Pancreas (tissue), 10 donors: ENCODE data around the gene BAHCC1. TPM values are rescaled to one million over a fixed set of nuclear protein-coding genes. Genes with fewer than 3 reads are reported as not detected.

Experiments used
- ATAC-seq, 4 donors: fragments of 200-7000 bp; cut with Tn5 transposase; one replicate each; pipeline versions ENCODE4 v1.8.0 to v1.9.1; 2020; ENCODE audit warnings: mild to moderate bottlenecking in 4 of 4, moderate library complexity in 4 of 4
- DNase-seq, 6 donors: peaks; one replicate each; pipeline ENCODE4 v3.0.0-alpha.2; 2020
- FAIRE-seq: peaks from 2 replicates; lab custom pipeline; 2012; peaks lifted over from hg19 to GRCh38; lab: Jason Lieb, UNC
- H3K27ac ChIP-seq, 4 donors: fragments of 200-600 bp; sonication (generic); 1 replicate in 3 of 4; 2 replicates in 1 of 4; pipeline versions ENCODE4 v1.5.0 to v1.8.0; 2020
- H3K27me3 ChIP-seq, 4 donors: fragments of 200-600 bp; one replicate each; pipeline ENCODE4 v1.8.0; 2021
- H3K36me3 ChIP-seq, 3 donors: fragments of 200-600 bp; sonication (generic) in 1 of 3; one replicate each; pipeline versions ENCODE4 v1.5.0 to v1.8.0; 2020 to 2021
- H3K4me1 ChIP-seq, 3 donors: fragments of 200-600 bp; one replicate each; pipeline ENCODE4 v1.8.0; 2021
- H3K4me3 ChIP-seq, 4 donors: fragments of 200-600 bp; sonication (generic) in 2 of 4; one replicate each; pipeline versions ENCODE4 v1.5.0 to v1.8.0; 2020 to 2021
- H3K9me3 ChIP-seq, 4 donors: fragments of 200-600 bp; one replicate each; pipeline ENCODE4 v1.8.0; 2021
- CTCF ChIP-seq, 4 donors: fragments of 200-600 bp; sonication (generic) in 3 of 4; IDR thresholded peaks; one replicate each; pipeline versions ENCODE4 v1.5.0 to v1.8.0; 2021; ENCODE audit warnings: antibody characterized with exemption in 4 of 4
- WGBS, 2 donors: extraction: QIAGEN DNeasy Blood & Tissue Kit; methylation state at CpG; one replicate each; pipeline ENCODE4 v1.1.7; 2013; 5-methylcytosine and 5-hydroxymethylcytosine counted together
- intact Hi-C, 3 donors: fragments of 100-400 bp; cut with DNase I; formaldehyde crosslinking; loops; one replicate each; pipeline versions ENCODE4 v1.11.1 to v1.14.2; 2022
- polyA plus RNA-seq, 2 donors: library from polyadenylated mRNA; stranded (reverse); fragments of 200-250 nt; gene quantifications; one replicate each; pipeline ENCODE4 v1.2.3, GENCODE V29; 2013
- total RNA-seq, 6 donors: library from RNA; stranded (reverse); fragmentation: NEBNext Ultra II Directional in 4 of 6; extraction: Animal tissue kit (Norgen Biotek cat#: 25700) in 4 of 6; gene quantifications; one replicate each; pipeline versions ENCODE4 v1.2.1 to v1.2.4, GENCODE V29; 2021 to 2023
- donor health status: healthy with polysubstance abuse.
- donor health status: DM: no; HTN: no; CAD: no; lungs with moderate emphysema.
- donor health status: DM: no; HTN: no; CAD: no.
- donor health status: control.
- donor health status: control.
- donor health status: Bipolar disorder and iron deficiency.
- donor health status: DM: yes; HTN: yes; CAD: no.
- donor health status: DM: no; HTN: no; CAD: no.
- donor health status: DM: no; HTN: no; CAD: no.
- donor health status: DM: yes; HTN: yes; CAD: no.

BAHCC1 gene
- total and polyA plus RNA-seq, 8 donors = 8.0 to 24.1 (median 10.5) TPM

- TF ChIP-seq CTCF (IDR thresholded peaks at IDR 0.05) = no peak
- 3 to 4% methylated on average over 37 to 46 of the region's 46 CpGs for WGBS, 2 donors
- no peaks in the 10 kb centered on the region for H3K27me3 ChIP-seq
- intact Hi-C loops = loop anchor here in 1 of 3 donors (10.0 kb wide), 1 partner anchor 104 kb away; the partner anchor contains the start of gene SLC38A10
- H3K4me3 ChIP-seq = peak overlapping the region; percentile 53 to 87 (median 74)
- no peaks in the 10 kb centered on the region for H3K36me3 ChIP-seq
- ATAC-seq (no peak), FAIRE-seq (no peak), DNase-seq (peak in 1 of 6 donors; percentile 66)
- peak overlapping the region in 3 of 4 donors; percentile 85 to 95 (median 93) for H3K27ac ChIP-seq
- peaks cover 7 to 13% (median 9%) of the 10 kb centered on the region in 3 donors for H3K4me1 ChIP-seq
- no peaks in the 10 kb centered on the region for H3K9me3 ChIP-seq
Measured at GRCh38 chr17:81398832-81399411, 3.7 kb downstream of the BAHCC1 start.

DNA sequence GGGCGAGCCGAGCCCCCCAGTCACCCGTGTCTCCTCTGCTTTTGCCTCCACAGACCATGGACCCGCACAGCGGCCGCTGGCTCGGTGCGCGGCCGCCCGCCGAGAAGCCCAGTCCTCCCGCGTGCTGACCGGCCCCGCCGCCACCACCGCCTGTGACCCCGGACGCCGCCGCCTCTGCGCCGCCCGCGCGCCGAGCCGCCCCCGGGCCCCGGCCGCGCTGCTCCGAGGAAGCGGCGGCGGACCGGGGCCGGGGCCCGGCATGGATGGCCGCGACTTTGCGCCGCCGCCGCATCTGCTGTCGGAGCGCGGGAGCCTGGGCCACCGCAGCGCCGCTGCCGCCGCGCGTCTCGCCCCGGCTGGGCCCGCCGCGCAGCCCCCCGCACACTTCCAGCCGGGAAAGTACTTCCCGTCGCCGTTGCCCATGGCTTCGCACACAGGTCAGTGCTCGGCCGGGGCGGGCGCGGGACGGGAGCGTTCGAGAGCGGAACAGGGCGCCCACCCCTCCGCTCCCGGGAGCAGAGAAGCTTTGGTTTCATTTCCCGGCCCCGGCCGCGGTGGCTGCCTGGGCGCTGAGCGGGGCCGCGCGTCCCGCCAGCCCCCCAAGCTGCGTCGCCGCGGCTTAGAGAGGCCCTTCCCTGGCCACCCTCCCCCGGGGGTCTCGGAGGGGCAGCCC lies 4.4 kb downstream of the BAHCC1 start:
- intact Hi-C loops = loop anchor here in 2 of 3 donors (10.0 kb wide), 3 partner anchors 75 to 105 kb away; partner anchors contain the start of gene SLC38A10 (in 1 of the 2)
- 0 to 1% methylated on average over 44 to 95 of the region's 95 CpGs for WGBS, 2 donors
- no peaks in the 10 kb centered on the region for H3K27me3 ChIP-seq
- peak overlapping the region; percentile 84 to 95 (median 86) for H3K27ac ChIP-seq
- H3K36me3 ChIP-seq = no peaks in the 10 kb centered on the region
- peak in 3 of 6 donors; percentile 47 to 77 (median 76) for DNase-seq
- no peak for FAIRE-seq
- ATAC-seq = no peak
- peak overlapping the region; percentile 53 to 87 (median 74) for H3K4me3 ChIP-seq
- TF ChIP-seq CTCF (IDR thresholded peaks at IDR 0.05) = no peak
- no peaks in the 10 kb centered on the region for H3K9me3 ChIP-seq
- peaks cover 2 to 10% (median 2%) of the 10 kb centered on the region in 3 donors for H3K4me1 ChIP-seq

DNA sequence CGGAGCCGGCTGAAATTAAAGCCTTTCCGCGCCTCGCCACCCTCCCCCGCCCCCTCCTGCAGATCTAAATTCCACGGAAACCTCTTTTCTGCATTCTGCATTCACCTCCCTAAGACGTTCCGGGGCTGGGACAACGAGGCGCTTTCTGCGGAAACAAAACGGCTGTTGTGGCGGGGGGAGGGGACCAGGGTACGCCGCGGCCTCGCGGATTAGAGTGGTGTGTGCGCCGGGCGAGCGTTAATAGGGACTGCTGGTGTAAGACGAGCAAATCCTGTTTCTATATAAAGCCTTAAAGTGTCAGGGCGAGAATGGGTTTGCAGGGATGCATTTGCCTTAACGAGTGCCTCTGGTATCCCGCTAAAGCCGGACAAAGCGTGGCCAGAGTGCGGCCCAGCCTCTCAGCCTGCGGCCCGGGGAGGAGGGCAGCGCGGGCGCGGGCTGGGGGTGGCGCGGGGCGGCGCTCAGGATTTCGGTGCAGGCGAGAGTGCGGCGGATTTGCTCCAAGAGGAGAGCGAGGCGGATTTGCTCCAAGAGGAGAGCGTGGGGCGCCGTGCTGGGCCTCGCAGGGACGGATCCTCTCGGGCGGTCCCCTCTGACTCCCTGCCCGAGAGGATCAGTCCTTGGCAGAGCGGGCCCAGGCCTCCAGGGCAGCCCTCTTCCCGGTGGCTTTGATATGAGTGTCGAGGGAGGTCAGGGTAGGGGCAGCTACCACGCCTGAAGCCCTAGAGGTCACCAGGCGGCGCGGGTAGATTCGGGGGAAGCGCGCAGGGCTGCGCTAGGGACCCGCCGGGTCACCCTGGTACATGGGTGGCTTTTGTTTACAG lies 5.1 kb downstream of the BAHCC1 start:
- intact Hi-C loops = loop anchor here in 2 of 3 donors (10.0 kb wide), 2 partner anchors 74 to 84 kb away; no protein-coding TSS in a partner anchor
- WGBS, 2 donors = 38 to 43% methylated on average over 67 of the region's 67 CpGs
- peak; percentile 2 to 14 (median 10) for ATAC-seq
- peak overlapping the region; percentile 84 to 95 (median 86) for H3K27ac ChIP-seq
- no peak for TF ChIP-seq CTCF (IDR thresholded peaks at IDR 0.05)
- DNase-seq = peak in 2 of 6 donors; percentile 46 to 79
- no peaks in the 10 kb centered on the region for H3K27me3 ChIP-seq
- H3K4me3 ChIP-seq = peak overlapping the region; percentile 53 to 87 (median 74)
- no peaks in the 10 kb centered on the region for H3K36me3 ChIP-seq
- H3K4me1 ChIP-seq = peaks cover 0 to 8% (median 0%) of the 10 kb centered on the region in 3 donors
- FAIRE-seq = no peak
- H3K9me3 ChIP-seq = no peaks in the 10 kb centered on the region

DNA sequence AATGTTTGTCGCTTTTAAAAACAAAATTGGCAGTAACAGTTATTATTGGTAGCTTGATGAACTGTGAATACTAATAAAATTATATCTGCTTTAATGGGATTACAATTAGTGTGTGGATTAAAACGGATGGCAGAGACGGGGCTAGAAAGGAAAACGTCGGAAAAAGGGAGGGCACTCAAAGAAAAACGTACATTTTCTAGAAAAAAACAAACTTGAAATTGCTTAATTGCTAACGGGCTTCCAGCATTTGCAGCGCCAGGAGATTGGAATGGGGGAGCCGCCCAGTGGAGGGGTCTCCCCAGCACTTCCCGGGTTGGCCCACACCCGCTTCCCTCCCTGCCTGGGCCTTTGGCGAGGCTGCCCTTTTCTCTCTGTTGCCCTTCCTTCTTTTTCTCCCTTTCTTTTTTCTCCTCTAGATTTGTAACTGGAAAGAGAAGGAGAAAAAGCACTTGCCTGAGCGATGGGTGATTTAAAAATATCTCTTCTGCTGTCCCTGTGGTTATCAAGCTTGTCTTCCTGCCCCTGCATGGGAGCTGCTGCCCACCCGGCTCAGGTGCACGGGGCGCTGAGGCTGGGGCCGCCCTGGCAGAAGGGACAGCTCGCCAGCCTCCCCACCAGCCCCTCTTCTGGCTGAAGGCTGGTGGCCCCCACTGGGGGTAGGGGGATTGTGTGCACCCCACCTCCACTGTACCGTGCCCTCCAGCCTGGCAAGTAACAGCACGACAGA lies 5.9 kb downstream of the BAHCC1 start:
- 80 to 84% methylated on average over 20 of the region's 20 CpGs for whole genome bisulfite sequencing, 2 donors
- no peak for TF ChIP-seq CTCF (IDR thresholded peaks at IDR 0.05)
- Histone ChIP-seq H3K4me1 (peaks cover 0 to 8% (median 0%) of the 10 kb centered on the region in 3 donors), H3K36me3 (no peaks in the 10 kb centered on the region), H3K27me3 (no peaks in the 10 kb centered on the region), H3K27ac (peak overlapping the region in 2 of 4 donors; percentile 85 to 87), H3K9me3 (no peaks in the 10 kb centered on the region), H3K4me3 (peak overlapping the region in 1 of 4 donors; percentile 87)
- intact Hi-C loops = loop anchor here in 2 of 3 donors (10.0 kb wide), 2 partner anchors 74 to 84 kb away; no protein-coding TSS in a partner anchor
- DNase-seq = no peak
- FAIRE-seq = no peak
- ATAC-seq = no peak
